Superior temporal gyrus (tissue), 1 donor: ENCODE results near the gene CYP27A1.

Experiments
- DNase-seq: peaks from one replicate; pipeline ENCODE4 v3.0.0-alpha.2; 2016; ENCODE audit errors: extremely low spot score

CYP27A1 gene

DNA sequence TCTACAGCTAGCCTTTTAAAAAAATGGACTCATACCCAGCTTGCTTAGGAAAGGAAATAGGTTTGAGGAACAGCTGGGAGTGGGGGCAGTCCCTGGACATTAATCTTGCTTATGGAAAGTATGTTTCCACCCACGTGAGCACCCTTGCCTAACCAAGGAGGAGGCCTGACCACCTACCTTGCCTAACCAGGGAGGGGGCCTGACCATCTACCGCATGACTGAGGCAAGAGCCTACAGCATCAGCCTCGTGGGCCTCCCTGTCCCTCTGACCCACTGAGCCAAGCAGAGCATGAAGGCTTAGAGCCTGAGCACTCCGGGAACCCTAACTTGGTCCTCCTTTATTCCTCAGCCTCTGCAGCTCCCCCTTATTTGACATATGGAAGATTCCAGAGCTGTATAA lies 29.4 kb downstream of the CYP27A1 start:
- DNase-seq: no peak

DNA sequence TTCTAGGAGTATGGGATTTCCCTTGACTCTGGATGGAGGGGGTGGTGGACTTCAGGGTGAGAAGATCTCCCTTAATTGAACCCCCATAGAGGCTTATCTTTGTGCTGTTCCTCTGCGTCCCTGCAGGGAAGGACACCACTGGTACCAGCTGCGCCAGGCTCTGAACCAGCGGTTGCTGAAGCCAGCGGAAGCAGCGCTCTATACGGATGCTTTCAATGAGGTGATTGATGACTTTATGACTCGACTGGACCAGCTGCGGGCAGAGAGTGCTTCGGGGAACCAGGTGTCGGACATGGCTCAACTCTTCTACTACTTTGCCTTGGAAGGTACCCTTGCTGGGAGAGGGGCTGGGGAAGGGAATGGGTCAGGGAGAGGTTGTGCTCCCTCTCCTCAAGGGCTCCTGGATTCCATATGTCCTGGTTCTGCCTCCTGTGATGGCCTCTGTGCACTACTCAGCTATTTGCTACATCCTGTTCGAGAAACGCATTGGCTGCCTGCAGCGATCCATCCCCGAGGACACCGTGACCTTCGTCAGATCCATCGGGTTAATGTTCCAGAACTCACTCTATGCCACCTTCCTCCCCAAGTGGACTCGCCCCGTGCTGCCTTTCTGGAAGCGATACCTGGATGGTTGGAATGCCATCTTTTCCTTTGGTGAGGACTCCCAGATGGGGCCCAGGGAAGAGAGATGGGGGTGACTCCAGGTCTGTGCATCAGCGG lies 30.3 kb downstream of the CYP27A1 start:
- no peak for DNase-seq

DNA sequence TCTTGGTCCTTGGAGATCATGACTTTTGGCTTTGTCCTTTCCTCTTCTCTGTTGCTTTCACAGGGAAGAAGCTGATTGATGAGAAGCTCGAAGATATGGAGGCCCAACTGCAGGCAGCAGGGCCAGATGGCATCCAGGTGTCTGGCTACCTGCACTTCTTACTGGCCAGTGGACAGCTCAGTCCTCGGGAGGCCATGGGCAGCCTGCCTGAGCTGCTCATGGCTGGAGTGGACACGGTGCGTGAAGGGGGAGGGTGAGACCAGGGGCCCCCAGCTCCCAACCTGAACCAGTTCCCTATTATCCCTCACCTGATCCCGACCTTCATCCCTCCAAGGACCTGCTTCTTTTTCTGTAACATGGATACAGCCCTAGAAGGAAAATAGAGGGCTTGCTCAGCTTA lies 30.9 kb downstream of the CYP27A1 start:
- DNase-seq: no peak

DNA sequence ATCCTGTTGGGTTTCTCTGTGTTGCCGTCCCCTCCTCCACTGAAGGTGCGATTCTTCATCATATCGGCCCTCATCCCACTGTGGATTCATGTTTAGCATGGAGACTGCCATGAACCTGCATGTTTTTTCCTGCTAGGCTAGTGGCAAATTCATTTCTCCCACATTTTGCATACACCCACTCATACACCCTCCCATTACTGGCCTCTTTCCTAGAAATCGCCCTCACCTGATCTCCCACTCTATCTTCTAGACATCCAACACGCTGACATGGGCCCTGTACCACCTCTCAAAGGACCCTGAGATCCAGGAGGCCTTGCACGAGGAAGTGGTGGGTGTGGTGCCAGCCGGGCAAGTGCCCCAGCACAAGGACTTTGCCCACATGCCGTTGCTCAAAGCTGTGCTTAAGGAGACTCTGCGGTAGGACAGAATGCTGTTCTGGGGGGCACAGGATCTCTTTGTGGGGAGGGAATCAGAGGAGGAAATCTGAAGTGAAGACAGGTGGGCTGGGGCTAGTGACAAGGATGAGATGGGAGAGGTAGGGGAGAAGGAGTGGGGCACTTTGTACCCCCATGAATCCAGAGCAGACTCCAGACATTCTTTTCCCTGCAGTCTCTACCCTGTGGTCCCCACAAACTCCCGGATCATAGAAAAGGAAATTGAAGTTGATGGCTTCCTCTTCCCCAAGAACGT lies 32.0 kb downstream of the CYP27A1 start:
- DNase-seq: no peak

DNA sequence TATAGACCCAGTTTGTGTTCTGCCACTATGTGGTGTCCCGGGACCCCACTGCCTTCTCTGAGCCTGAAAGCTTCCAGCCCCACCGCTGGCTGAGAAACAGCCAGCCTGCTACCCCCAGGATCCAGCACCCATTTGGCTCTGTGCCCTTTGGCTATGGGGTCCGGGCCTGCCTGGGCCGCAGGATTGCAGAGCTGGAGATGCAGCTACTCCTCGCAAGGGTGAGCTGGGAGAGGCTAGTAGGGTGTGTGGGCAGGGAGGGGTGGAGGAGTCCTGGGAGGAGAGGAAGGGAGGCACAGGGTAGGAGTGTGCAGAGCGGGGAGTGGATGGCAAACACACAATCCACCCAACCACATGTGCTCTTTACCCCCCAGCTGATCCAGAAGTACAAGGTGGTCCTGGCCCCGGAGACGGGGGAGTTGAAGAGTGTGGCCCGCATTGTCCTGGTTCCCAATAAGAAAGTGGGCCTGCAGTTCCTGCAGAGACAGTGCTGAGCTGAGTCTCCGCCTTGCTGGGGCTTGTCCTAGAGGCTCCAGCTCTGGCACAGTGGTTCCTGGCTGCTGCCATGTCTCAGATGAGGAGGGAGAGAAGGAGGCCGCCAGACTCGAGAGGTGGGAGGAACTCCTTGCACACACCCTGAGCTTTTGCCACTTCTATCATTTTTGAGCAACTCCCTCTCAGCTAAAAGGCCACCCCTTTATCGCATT lies 32.7 kb downstream of the CYP27A1 start:
- DNase-seq: no peak

DNA sequence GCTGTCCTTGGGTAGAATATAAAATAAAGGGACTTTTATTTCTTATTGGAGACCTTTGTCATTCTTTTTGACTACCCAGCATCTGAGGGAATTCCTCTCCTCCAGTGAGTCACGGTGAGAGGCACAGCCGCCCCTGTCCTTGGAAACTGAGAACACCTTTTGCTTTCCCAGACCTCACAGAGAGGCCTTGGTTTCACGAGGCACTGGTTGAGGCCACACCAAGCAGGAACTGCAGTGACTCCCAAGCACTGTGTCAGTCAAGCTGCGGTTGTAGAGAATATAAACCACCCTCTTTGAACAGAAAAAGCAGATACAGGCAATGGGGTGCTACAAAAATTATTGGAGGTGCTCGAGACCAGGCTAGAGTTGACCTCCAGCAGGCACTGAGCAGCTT lies 33.3 kb downstream of the CYP27A1 start:
- DNase-seq: no peak

DNA sequence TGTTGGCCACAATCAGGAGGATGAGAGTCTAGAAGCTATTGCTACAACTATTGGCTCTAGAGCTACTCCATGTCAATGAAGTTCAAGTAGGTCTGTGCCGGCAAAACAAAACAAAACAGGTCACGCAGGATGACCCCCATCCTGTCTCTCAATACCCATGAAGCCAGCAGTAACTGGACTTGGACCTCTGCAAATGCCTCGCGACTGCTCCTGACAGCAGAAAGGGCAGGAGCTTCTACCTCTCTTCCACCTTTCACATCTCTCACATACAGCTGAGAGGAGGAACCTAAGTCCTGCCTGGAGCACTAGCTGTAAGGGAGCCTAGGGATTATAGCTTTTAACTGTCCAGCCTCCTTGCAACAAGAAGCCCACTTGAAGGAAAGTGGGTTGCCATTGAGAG lies 33.7 kb downstream of the CYP27A1 start:
- DNase-seq: no peak

GRCh38 chr2:218816561-218817011 lies 34.6 kb downstream of the CYP27A1 start:
- DNase-seq: no peak

- DNase-seq: no peak
Measured at GRCh38 chr2:218819093-218819492, 37.1 kb downstream of the CYP27A1 start.

GRCh38 chr2:218820746-218821369 lies 38.9 kb downstream of the CYP27A1 start:
- no peak for DNase-seq

- no peak for DNase-seq
Measured at GRCh38 chr2:218821605-218822211, 39.8 kb downstream of the CYP27A1 start.

DNA sequence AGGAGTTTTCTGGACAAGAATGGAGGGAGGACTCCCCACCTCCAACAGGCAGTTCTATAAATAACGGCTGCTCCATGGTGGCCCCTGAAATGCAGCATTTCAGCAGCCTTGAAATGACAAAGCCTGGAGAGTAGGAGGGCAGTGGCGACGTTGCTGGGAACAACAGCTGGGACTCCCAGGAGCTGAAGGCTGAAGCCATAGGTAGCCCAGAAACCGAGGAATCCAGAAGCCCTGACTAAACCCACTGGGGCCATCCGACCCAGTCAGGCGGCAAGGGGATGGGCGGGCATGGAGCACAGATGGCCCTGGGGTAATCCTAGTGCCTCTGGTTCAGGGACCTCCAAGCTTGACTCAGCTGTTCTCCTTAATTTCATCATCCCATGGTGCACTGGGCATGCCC lies 40.7 kb downstream of the CYP27A1 start:
- no peak for DNase-seq

GRCh38 chr2:218823196-218823855 lies 41.4 kb downstream of the CYP27A1 start:
- no peak for DNase-seq

DNA sequence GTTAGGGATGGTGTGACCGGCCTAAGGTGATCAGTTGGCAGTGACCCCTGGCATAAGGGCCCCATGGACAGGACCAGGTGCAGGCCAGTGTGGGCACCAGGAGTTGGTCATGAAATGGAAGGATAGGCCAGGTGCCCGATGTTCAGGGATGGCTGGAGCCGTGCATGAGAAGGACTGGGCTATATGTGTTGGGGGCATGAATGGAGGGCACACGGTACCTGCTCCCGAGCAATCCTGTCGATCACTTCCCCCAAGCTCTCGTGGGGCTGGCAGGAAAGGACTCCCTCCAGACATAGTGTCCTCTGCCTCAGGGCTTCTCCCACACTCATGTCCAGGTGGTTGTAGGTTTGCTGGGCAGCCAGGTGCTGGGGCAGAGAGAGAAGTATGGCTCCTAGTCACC lies 42.1 kb downstream of the CYP27A1 start:
- no peak for DNase-seq

DNA sequence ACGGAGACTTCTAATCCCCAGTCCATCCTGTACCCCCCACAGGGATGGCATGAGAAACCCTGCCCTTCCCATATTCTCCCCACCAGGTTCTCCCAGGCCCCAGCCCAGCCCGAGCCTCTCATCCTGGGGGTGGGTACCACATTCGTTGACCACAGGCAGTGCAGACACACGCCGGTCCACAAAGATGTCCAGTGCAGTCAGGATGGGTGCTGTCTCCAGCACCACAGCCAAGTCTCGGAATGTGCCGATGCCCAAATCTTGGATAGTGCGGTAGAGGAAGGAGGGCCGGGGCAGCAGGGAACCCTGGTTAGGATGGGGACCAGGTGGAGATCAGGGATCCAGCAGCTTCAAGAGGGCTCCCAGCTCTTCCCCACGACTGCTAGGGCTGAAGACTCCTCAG lies 44.8 kb downstream of the CYP27A1 start:
- no peak for DNase-seq

- no peak for DNase-seq
Measured at GRCh38 chr2:218827701-218828476, 45.9 kb downstream of the CYP27A1 start.

DNA sequence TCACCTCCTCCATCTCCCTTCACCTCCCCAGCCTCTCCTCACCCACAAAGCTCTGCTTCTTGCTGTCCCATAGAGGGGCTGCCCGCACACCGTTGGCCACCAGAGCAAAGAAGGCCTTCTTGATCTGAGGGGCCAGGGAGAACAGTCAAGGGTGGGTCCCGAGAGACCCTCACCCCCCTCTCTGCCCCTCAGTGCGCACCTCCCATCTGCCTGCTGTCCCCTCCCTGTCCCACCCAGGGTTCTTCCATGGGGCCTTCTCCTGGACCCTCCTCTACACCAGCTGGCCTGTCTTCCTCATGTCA lies 46.5 kb downstream of the CYP27A1 start:
- DNase-seq: no peak

DNA sequence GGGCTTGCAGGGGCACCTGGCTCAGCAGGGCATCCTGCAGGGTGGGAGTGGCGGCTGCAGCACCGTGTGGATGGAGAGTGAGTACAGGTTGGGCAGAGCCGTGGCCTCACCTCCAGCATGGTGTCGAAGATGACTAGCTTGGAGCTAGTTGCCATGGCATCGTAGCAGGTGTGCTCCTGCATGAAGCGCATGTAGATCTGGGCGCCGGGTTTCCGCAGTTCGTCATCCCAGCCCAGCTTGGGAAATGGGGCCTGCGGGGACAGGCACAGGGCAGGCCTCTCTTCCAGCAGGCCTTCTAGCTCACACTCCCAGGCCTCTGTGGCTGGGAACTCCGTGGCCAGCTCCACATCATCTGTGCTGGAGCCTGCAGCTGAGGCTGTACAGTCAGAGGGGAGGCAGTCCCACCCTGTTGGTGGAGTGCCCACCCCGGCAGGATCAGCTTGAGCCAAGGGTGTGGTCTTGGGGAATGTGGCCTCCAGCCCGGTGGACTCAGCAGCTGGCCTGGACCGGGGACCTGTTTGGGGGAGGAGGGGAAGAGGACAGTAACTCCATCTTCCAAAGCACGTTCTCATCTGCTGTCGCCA lies 48.0 kb downstream of the CYP27A1 start:
- DNase-seq: no peak

GRCh38 chr2:218830526-218831306 lies 48.8 kb downstream of the CYP27A1 start:
- DNase-seq: no peak
